Activated B cell treated with CpG ODN at 0.5 μM for 24 hours (primary cell): ENCODE results near the gene STXBP2. TPM values are rescaled to one million over a fixed set of nuclear protein-coding genes. Genes with fewer than 3 reads are reported as not detected.
"Not testable (repeated sequence)": the region's sequence is repeated elsewhere in the genome, so short reads cannot be mapped to it uniquely, and the experiment has no call there.

Experiments
- ATAC-seq: fragments of 200-7000 bp; cut with Tn5 transposase; one replicate; pipeline ENCODE4 v1.10.0; 2021; ENCODE audit warnings: low read depth, mild to moderate bottlenecking, moderate library complexity
- CTCF ChIA-PET: fragments of 350-600 bp; sonication (Branson Sonifier 250); formaldehyde crosslinking; loops from one replicate; lab custom pipeline; 2021; ENCODE audit warnings: antibody characterized with exemption; lab: Charles Lee
- POLR2A ChIA-PET: fragments of 350-600 bp; sonication (Branson Sonifier 250); formaldehyde crosslinking; loops from one replicate; lab custom pipeline; 2021; ENCODE audit warnings: antibody characterized with exemption; lab: Charles Lee
- DNase-seq: peaks from one replicate; pipeline ENCODE4 v3.0.0; 2022
- H3K27ac Mint-ChIP-seq: one replicate; pipeline ENCODE4 v1.8.0; 2020; ENCODE audit warnings: mixed read lengths
- H3K27me3 Mint-ChIP-seq: one replicate; pipeline ENCODE4 v1.8.0; 2021; ENCODE audit warnings: mixed read lengths
- H3K36me3 Mint-ChIP-seq: one replicate; pipeline ENCODE4 v1.8.0; 2021; ENCODE audit warnings: low read depth, mixed read lengths
- H3K4me1 Mint-ChIP-seq: one replicate; pipeline ENCODE4 v1.8.0; 2021; ENCODE audit warnings: mixed read lengths
- H3K4me3 Mint-ChIP-seq: one replicate; pipeline ENCODE4 v1.8.0; 2020; ENCODE audit warnings: mild to moderate bottlenecking, mixed read lengths
- H3K9me3 Mint-ChIP-seq: one replicate; pipeline ENCODE4 v1.8.0; 2020; ENCODE audit warnings: mixed read lengths
- CTCF ChIP-seq: fragments of 200-600 bp; IDR thresholded peaks from one replicate; pipeline ENCODE4 v1.8.0; 2022; ENCODE audit warnings: antibody characterized with exemption, mild to moderate bottlenecking
- intact Hi-C: fragments of 100-400 bp; cut with micrococcal nuclease; formaldehyde crosslinking; loops from one replicate; pipeline ENCODE4 v1.15.1; 2024
- total RNA-seq: library from RNA; stranded (reverse); gene quantifications from 2 replicates; pipeline ENCODE4 v1.2.3, GENCODE V29; 2022

The STXBP2 gene
- total RNA-seq, 1 donor from 2014 or later, result 176 TPM

- ChIA-PET CTCF (no interaction called here), POLR2A (interaction anchor here (1.2 kb wide), 1 partner anchor 13 kb away, joined by 4 read pairs; the partner anchor contains the start of genes PET100 and XAB2)
- no peak overlapping the region for H3K27ac Mint-ChIP-seq
- H3K4me3 Mint-ChIP-seq, result no peak overlapping the region
- peaks cover 47% of the 10 kb centered on the region for H3K36me3 Mint-ChIP-seq
- no peaks in the 10 kb centered on the region for H3K27me3 Mint-ChIP-seq
- H3K9me3 Mint-ChIP-seq, result no peaks in the 10 kb centered on the region
- ATAC-seq, result no peak
- H3K4me1 Mint-ChIP-seq, result peaks cover 23% of the 10 kb centered on the region
- no peak for DNase-seq
- intact Hi-C loops, result no loop called here
- no peak for TF ChIP-seq CTCF
These were observed 5.6 kb downstream of the STXBP2 start for GRCh38 chr19:7642295-7643030.

GRCh38 chr19:7643031-7643415 lies 6.1 kb downstream of the STXBP2 start:
- peaks cover 18% of the 10 kb centered on the region for H3K4me1 Mint-ChIP-seq
- peaks cover 51% of the 10 kb centered on the region for H3K36me3 Mint-ChIP-seq
- CTCF ChIA-PET, result no interaction called here
- H3K27ac Mint-ChIP-seq, result no peak overlapping the region
- no peak for DNase-seq
- intact Hi-C loops, result no loop called here
- no peaks in the 10 kb centered on the region for H3K9me3 Mint-ChIP-seq
- POLR2A ChIA-PET, result interaction anchor here (0.6 to 1.2 kb wide), 2 partner anchors 13 to 286 kb away, joined by 4 to 5 read pairs; partner anchors contain the start of genes PET100 and XAB2
- TF ChIP-seq CTCF, result no peak
- no peak overlapping the region for H3K4me3 Mint-ChIP-seq
- no peak for ATAC-seq
- H3K27me3 Mint-ChIP-seq, result no peaks in the 10 kb centered on the region

GRCh38 chr19:7643629-7644549 lies 7.0 kb downstream of the STXBP2 start:
- DNase-seq, ATAC-seq, H3K27me3 Mint-ChIP-seq, H3K4me3 Mint-ChIP-seq, intact Hi-C loops, H3K27ac Mint-ChIP-seq, H3K9me3 Mint-ChIP-seq: not testable (repeated sequence)
- CTCF ChIA-PET, result interaction anchor here (1.6 kb wide), 1 partner anchor 9 kb away, joined by 5 read pairs; no protein-coding TSS in a partner anchor
- POLR2A ChIA-PET, result interaction anchor here (0.6 to 0.7 kb wide), 3 partner anchors 39 to 285 kb away, joined by 5 to 8 read pairs (median 5); no protein-coding TSS in a partner anchor
- Mint-ChIP-seq H3K36me3 (peaks cover 52% of the 10 kb centered on the region), H3K4me1 (peaks cover 10% of the 10 kb centered on the region)

- Mint-ChIP-seq H3K4me3 (no peak overlapping the region), H3K9me3 (no peaks in the 10 kb centered on the region), H3K4me1 (peaks cover 5% of the 10 kb centered on the region), H3K36me3 (peaks cover 46% of the 10 kb centered on the region), H3K27me3 (no peaks in the 10 kb centered on the region), H3K27ac (no peak overlapping the region)
- intact Hi-C loops, result no loop called here
- ChIA-PET POLR2A (interaction anchor here (0.6 kb wide), 2 partner anchors 18 to 98 kb away, joined by 3 to 5 read pairs; no protein-coding TSS in a partner anchor), CTCF (interaction anchor here (1.6 kb wide), 1 partner anchor 9 kb away, joined by 5 read pairs; no protein-coding TSS in a partner anchor)
- no peak for TF ChIP-seq CTCF
- no peak for DNase-seq
- no peak for ATAC-seq
These were observed 7.6 kb downstream of the STXBP2 start for GRCh38 chr19:7644550-7644877.

- Mint-ChIP-seq H3K4me1 (no peaks in the 10 kb centered on the region), H3K4me3 (no peak overlapping the region), H3K9me3 (no peaks in the 10 kb centered on the region), H3K27me3 (no peaks in the 10 kb centered on the region), H3K27ac (no peak overlapping the region), H3K36me3 (peaks cover 39% of the 10 kb centered on the region)
- no peak for TF ChIP-seq CTCF
- ATAC-seq (no peak), DNase-seq (no peak)
- intact Hi-C loops, result no loop called here
- POLR2A ChIA-PET, result interaction anchor here (0.6 kb wide), 1 partner anchor 17 kb away, joined by 3 read pairs; no protein-coding TSS in a partner anchor
- CTCF ChIA-PET, result interaction anchor here (1.6 kb wide), 1 partner anchor 8 kb away, joined by 5 read pairs; no protein-coding TSS in a partner anchor
These were observed 8.3 kb downstream of the STXBP2 start for GRCh38 chr19:7645163-7645562.
